HTR-8/SVneo (cell line): ENCODE data around the gene WIPF1.

Source experiments
- DNase-seq: peaks from one replicate; pipeline ENCODE4 v3.0.0; 2011; ENCODE audit warnings: low spot score, mixed read lengths; ENCODE audit not compliant: insufficient read length
- FAIRE-seq: peaks from 2 replicates; lab custom pipeline; 2011; peaks lifted over from hg19 to GRCh38; lab: Jason Lieb, UNC

The WIPF1 gene

GRCh38 chr2:174623106-174623637, 25.6 kb upstream of the WIPF1 start:
- no peak for FAIRE-seq
- no peak for DNase-seq

GRCh38 chr2:174621323-174621722, 23.7 kb upstream of the WIPF1 start:
- DNase-seq (no peak), FAIRE-seq (no peak)

- DNase-seq (no peak), FAIRE-seq (no peak)
Measured at GRCh38 chr2:174618179-174618578, 20.6 kb upstream of the WIPF1 start.

GRCh38 chr2:174617718-174618117, 20.1 kb upstream of the WIPF1 start:
- no peak for DNase-seq
- FAIRE-seq, result no peak

- FAIRE-seq (no peak), DNase-seq (no peak)
Measured at GRCh38 chr2:174617120-174617519, 19.5 kb upstream of the WIPF1 start.

- DNase-seq (no peak), FAIRE-seq (no peak)
Measured at GRCh38 chr2:174615871-174616436, 18.4 kb upstream of the WIPF1 start.

- DNase-seq (peak; percentile 14), FAIRE-seq (no peak)
Measured at GRCh38 chr2:174614261-174614660, 16.7 kb upstream of the WIPF1 start.

GRCh38 chr2:174613531-174613930, 15.9 kb upstream of the WIPF1 start:
- FAIRE-seq (no peak), DNase-seq (no peak)

GRCh38 chr2:174612970-174613369, 15.4 kb upstream of the WIPF1 start:
- no peak for DNase-seq
- FAIRE-seq, result no peak

- FAIRE-seq (no peak), DNase-seq (no peak)
Measured at GRCh38 chr2:174611854-174612253, 14.2 kb upstream of the WIPF1 start.

GRCh38 chr2:174611006-174611405, 13.4 kb upstream of the WIPF1 start:
- FAIRE-seq (no peak), DNase-seq (no peak)

GRCh38 chr2:174610243-174610995, 12.8 kb upstream of the WIPF1 start:
- FAIRE-seq, result no peak
- no peak for DNase-seq

GRCh38 chr2:174609261-174609660, 11.7 kb upstream of the WIPF1 start:
- DNase-seq (no peak), FAIRE-seq (no peak)

GRCh38 chr2:174608866-174609214, 11.2 kb upstream of the WIPF1 start:
- no peak for FAIRE-seq

GRCh38 chr2:174607989-174608865, 10.6 kb upstream of the WIPF1 start:
- no peak for FAIRE-seq

More at GRCh38 chr2:174608866-174609214, 11.2 kb upstream of the WIPF1 start:
- DNase-seq, result no peak

GRCh38 chr2:174607584-174607983, 10.0 kb upstream of the WIPF1 start:
- FAIRE-seq, result no peak
- DNase-seq, result no peak

More at GRCh38 chr2:174607989-174608865, 10.6 kb upstream of the WIPF1 start:
- no peak for DNase-seq

- DNase-seq (peak; percentile 61), FAIRE-seq (no peak)
Measured at GRCh38 chr2:174606336-174606735, 8.7 kb upstream of the WIPF1 start.

- DNase-seq, result no peak
- no peak for FAIRE-seq
Measured at GRCh38 chr2:174605687-174606086, 8.1 kb upstream of the WIPF1 start.

GRCh38 chr2:174603280-174603679, 5.7 kb upstream of the WIPF1 start:
- peak; percentile 22 for DNase-seq
- FAIRE-seq, result no peak

- no peak for DNase-seq
- FAIRE-seq, result no peak
Measured at GRCh38 chr2:174602745-174603144, 5.1 kb upstream of the WIPF1 start.

- no peak for FAIRE-seq
- no peak for DNase-seq
Measured at GRCh38 chr2:174600349-174600748, 2.7 kb upstream of the WIPF1 start.
